Measurements from ENCODE around the gene RCBTB1. TPM values are rescaled to one million over a fixed set of nuclear protein-coding genes. Genes with fewer than 3 reads are reported as not detected.
A peak's percentile ranks its signal among the peaks of the same experiment; 100 is the strongest.
"Not testable (repeated sequence)": the region's sequence is repeated elsewhere in the genome, so short reads cannot be mapped to it uniquely, and the experiment has no call there.

The RCBTB1 gene
- total and polyA plus RNA-seq, 9 donors, result 5.5 to 28.0 (median 12.9) TPM

- Histone ChIP-seq H3K27ac (peak overlapping the region in 1 of 2 donors; percentile 33), H3K9me3 (no peaks in the 10 kb centered on the region), H3K4me3 (no peak overlapping the region), H3K27me3 (no peaks in the 10 kb centered on the region), H3K4me1 (ENCODE audit: insufficient read depth) (peaks cover 3% of the 10 kb centered on the region), H3K36me3 (no peaks in the 10 kb centered on the region)
- TF ChIP-seq POLR2A (IDR thresholded peaks at IDR 0.05) (no peak), EP300 (IDR thresholded peaks at IDR 0.05) (no peak), CTCF (IDR thresholded peaks at IDR 0.05) (no peak)
- intact Hi-C loops (cut with DNase I), result no loop called here
- no peak for DNase-seq
- WGBS, 3 donors, result 41 to 44% (median 42%) methylated on average over 8 of the region's 8 CpGs
Observed at GRCh38 chr13:49615836-49616675, 30.7 kb upstream of the RCBTB1 start.

- DNase-seq; H3K4me1 ChIP-seq (ENCODE audit: insufficient read depth); H3K27ac ChIP-seq; H3K36me3 ChIP-seq; intact Hi-C loops (cut with DNase I); H3K4me3 ChIP-seq; H3K9me3 ChIP-seq; H3K27me3 ChIP-seq: not testable (repeated sequence)
- 92 to 95% (median 94%) methylated on average over 3 of the region's 3 CpGs for WGBS, 3 donors
Observed at GRCh38 chr13:49612042-49612441, 26.7 kb upstream of the RCBTB1 start.

GRCh38 chr13:49610176-49610575 is 24.8 kb upstream of the RCBTB1 start:
- no peak for DNase-seq
- WGBS, 3 donors, result 62 to 100% (median 91%) methylated on average over 1 of the region's 1 CpG
- intact Hi-C loops (cut with DNase I), result no loop called here

GRCh38 chr13:49608651-49609331 is 23.4 kb upstream of the RCBTB1 start:
- H3K9me3 ChIP-seq, result no peaks in the 10 kb centered on the region
- no peaks in the 10 kb centered on the region for H3K4me1 ChIP-seq (ENCODE audit: insufficient read depth)
- 79 to 94% (median 88%) methylated on average over 1 of the region's 1 CpG for WGBS, 3 donors
- H3K27ac ChIP-seq, result no peak overlapping the region
- TF ChIP-seq POLR2A (IDR thresholded peaks at IDR 0.05), result no peak
- TF ChIP-seq CTCF (IDR thresholded peaks at IDR 0.05), result no peak
- TF ChIP-seq EP300 (IDR thresholded peaks at IDR 0.05), result no peak
- DNase-seq, result no peak
- intact Hi-C loops (cut with DNase I), result loop anchor here in 2 of 4 donors (5.0 to 10.0 kb wide), 3 partner anchors 164 to 306 kb away; partner anchors contain the start of genes CAB39L (in 1 of the 2) and SETDB2 (in 1 of the 2)
- no peaks in the 10 kb centered on the region for H3K27me3 ChIP-seq
- no peaks in the 10 kb centered on the region for H3K36me3 ChIP-seq
- no peak overlapping the region for H3K4me3 ChIP-seq

More at GRCh38 chr13:49610176-49610575, 24.8 kb upstream of the RCBTB1 start:
- Histone ChIP-seq H3K4me3 (no peak overlapping the region), H3K36me3 (no peaks in the 10 kb centered on the region), H3K27ac (no peak overlapping the region), H3K27me3 (no peaks in the 10 kb centered on the region), H3K9me3 (no peaks in the 10 kb centered on the region), H3K4me1 (ENCODE audit: insufficient read depth) (no peaks in the 10 kb centered on the region)
- TF ChIP-seq EP300 (IDR thresholded peaks at IDR 0.05), result no peak
- no peak for TF ChIP-seq POLR2A (IDR thresholded peaks at IDR 0.05)
- TF ChIP-seq CTCF (IDR thresholded peaks at IDR 0.05), result no peak
